ENCODE data around the gene ZNF554.

GRCh38 chr19:2806736-2807378 is 12.8 kb upstream of the ZNF554 start:
- TF ChIP-seq CTCF (conservative IDR thresholded peaks at IDR 0.05; ENCODE audit: low read length) (no peak), EZH2phosphoT487 (IDR thresholded peaks at IDR 0.05; ENCODE audit: borderline replicate concordance) (no peak)
